GM21717 (cell line): Measurements from ENCODE around the gene MBD5.

ENCODE experiments used
- ATAC-seq: cut with Tn5 transposase; IDR thresholded peaks from one replicate; pipeline ENCODE4 v1.9.1; 2021; ENCODE audit warnings: mild to moderate bottlenecking, moderate library complexity; ENCODE audit not compliant: unreplicated experiment

The MBD5 gene

GRCh38 chr2:148298196-148298595 lies 277.3 kb downstream of the MBD5 start:
- ATAC-seq: no peak

GRCh38 chr2:148299616-148300015 lies 278.7 kb downstream of the MBD5 start:
- no peak for ATAC-seq

- ATAC-seq: no peak
Observed at GRCh38 chr2:148300544-148300943, 279.7 kb downstream of the MBD5 start.

GRCh38 chr2:148301362-148301761 lies 280.5 kb downstream of the MBD5 start:
- no peak for ATAC-seq

GRCh38 chr2:148302526-148302925 lies 281.6 kb downstream of the MBD5 start:
- no peak for ATAC-seq

GRCh38 chr2:148303161-148303560 lies 282.3 kb downstream of the MBD5 start:
- no peak for ATAC-seq

- no peak for ATAC-seq
Observed at GRCh38 chr2:148305476-148305875, 284.6 kb downstream of the MBD5 start.

GRCh38 chr2:148306027-148306426 lies 285.1 kb downstream of the MBD5 start:
- ATAC-seq: no peak

GRCh38 chr2:148317598-148317997 lies 296.7 kb downstream of the MBD5 start:
- ATAC-seq: no peak

GRCh38 chr2:148338541-148338940 lies 317.6 kb downstream of the MBD5 start:
- no peak for ATAC-seq

GRCh38 chr2:148342086-148342485 lies 321.2 kb downstream of the MBD5 start:
- ATAC-seq: no peak

- ATAC-seq: no peak
Observed at GRCh38 chr2:148350199-148350598, 329.3 kb downstream of the MBD5 start.

GRCh38 chr2:148351437-148352143 lies 330.7 kb downstream of the MBD5 start:
- no peak for ATAC-seq

GRCh38 chr2:148358375-148358774 lies 337.5 kb downstream of the MBD5 start:
- no peak for ATAC-seq

- no peak for ATAC-seq
Observed at GRCh38 chr2:148360662-148361061, 339.8 kb downstream of the MBD5 start.

GRCh38 chr2:148362144-148362796 lies 341.4 kb downstream of the MBD5 start:
- no peak for ATAC-seq

GRCh38 chr2:148375214-148375613 lies 354.3 kb downstream of the MBD5 start:
- ATAC-seq: no peak

- no peak for ATAC-seq
Observed at GRCh38 chr2:148391324-148391723, 370.4 kb downstream of the MBD5 start.

GRCh38 chr2:148402786-148403185 lies 381.9 kb downstream of the MBD5 start:
- no peak for ATAC-seq

- no peak for ATAC-seq
Observed at GRCh38 chr2:148410899-148411298, 390.0 kb downstream of the MBD5 start.

GRCh38 chr2:148416248-148416647 lies 395.4 kb downstream of the MBD5 start:
- no peak for ATAC-seq

GRCh38 chr2:148430101-148430500 lies 409.2 kb downstream of the MBD5 start:
- no peak for ATAC-seq

GRCh38 chr2:148447877-148448276 lies 427.0 kb downstream of the MBD5 start:
- ATAC-seq: no peak
